Suprapubic skin (tissue), 4 donors: Measurements from ENCODE around the gene CMSS1. TPM values are rescaled to one million over a fixed set of nuclear protein-coding genes. Genes with fewer than 3 reads are reported as not detected.
A peak's percentile ranks its signal among the peaks of the same experiment; 100 is the strongest.

ENCODE experiments used
- DNase-seq, 2 donors: peaks; one replicate each; pipeline ENCODE4 v3.0.0-alpha.2; 2019; ENCODE audit warnings: low spot score in 2 of 2
- H3K27ac ChIP-seq: fragments of 200-600 bp; sonication (generic); one replicate; pipeline ENCODE4 v1.5.1; 2019
- H3K27me3 ChIP-seq: fragments of 200-600 bp; sonication (generic); one replicate; pipeline ENCODE4 v1.5.1; 2019
- H3K36me3 ChIP-seq: fragments of 200-600 bp; sonication (generic); one replicate; pipeline ENCODE4 v1.5.1; 2019
- H3K4me1 ChIP-seq: fragments of 200-600 bp; sonication (generic); one replicate; pipeline ENCODE4 v1.5.1; 2019
- H3K4me3 ChIP-seq: fragments of 200-600 bp; sonication (generic); one replicate; pipeline ENCODE4 v1.5.1; 2019; ENCODE audit warnings: mild to moderate bottlenecking
- H3K9me3 ChIP-seq: fragments of 200-600 bp; sonication (generic); one replicate; pipeline ENCODE4 v1.5.1; 2019
- EP300 ChIP-seq: sonication (generic); formaldehyde crosslinking; IDR thresholded peaks from one replicate; pipeline ENCODE4 v1.6.1; 2017; ENCODE audit warnings: antibody characterized with exemption
- POLR2A ChIP-seq, 2 donors: fragments of 450-650 bp; IDR thresholded peaks; one replicate each; pipeline ENCODE4 v1.6.1; 2017; ENCODE audit warnings: antibody characterized with exemption in 2 of 2, mild to moderate bottlenecking in 2 of 2, moderate library complexity in 2 of 2
- POLR2AphosphoS5 ChIP-seq, 3 donors: sonication (generic); formaldehyde crosslinking; IDR thresholded peaks; one replicate each; pipeline ENCODE4 v1.6.1; 2017; ENCODE audit warnings: antibody characterized with exemption in 3 of 3
- WGBS: methylation state at CpG from one replicate; pipeline ENCODE4 v1.1.5; 2018; 5-methylcytosine and 5-hydroxymethylcytosine counted together
- total RNA-seq, 4 donors: library from RNA; depleted of rRNA; stranded (reverse); fragments of >200 nt; gene quantifications; one replicate each; pipeline ENCODE4 v1.1.0, GENCODE V29; 2016
- TF ChIP-seq, protein P1 (sequence below), 2 donors: fragments of 200-600 bp in 1 of 2; fragments of 450-650 bp in 1 of 2; sonication (generic) in 1 of 2; IDR thresholded peaks; one replicate each; pipeline ENCODE4 v1.5.1; 2016 to 2019; ENCODE audit warnings: antibody characterized with exemption in 2 of 2, mild to moderate bottlenecking in 1 of 2, moderate library complexity in 1 of 2

Gene CMSS1
- total RNA-seq, 4 donors from 2014 or later: 13.2 to 17.1 (median 13.5) TPM

DNA sequence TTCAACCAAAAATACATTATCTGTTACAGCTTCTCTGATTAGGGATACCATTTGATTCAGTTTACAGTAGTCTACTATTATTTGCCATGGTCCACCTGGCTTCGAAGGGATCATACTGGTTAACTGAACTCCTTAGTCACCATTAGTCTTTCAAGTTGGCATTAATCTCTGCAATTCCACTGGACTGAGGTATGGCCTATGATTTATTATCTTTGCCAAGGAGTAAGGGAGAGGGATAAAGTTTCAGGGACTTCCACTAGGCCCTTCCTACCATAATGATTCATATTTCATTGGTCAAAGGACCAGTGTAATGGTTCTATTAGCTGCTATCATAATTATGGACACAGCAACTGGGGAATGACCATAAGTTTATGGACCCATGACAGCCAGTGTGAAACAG lies 7.3 kb upstream of the CMSS1 start:
- 96% methylated on average over 1 of the region's 1 CpG for WGBS
- no peak for TF ChIP-seq POLR2AphosphoS5 (IDR thresholded peaks at IDR 0.05)
- Histone ChIP-seq H3K27me3 (no peaks in the 10 kb centered on the region), H3K4me3 (no peak overlapping the region), H3K4me1 (no peaks in the 10 kb centered on the region), H3K36me3 (no peaks in the 10 kb centered on the region), H3K27ac (no peak overlapping the region), H3K9me3 (no peaks in the 10 kb centered on the region)
- no peak for DNase-seq

DNA sequence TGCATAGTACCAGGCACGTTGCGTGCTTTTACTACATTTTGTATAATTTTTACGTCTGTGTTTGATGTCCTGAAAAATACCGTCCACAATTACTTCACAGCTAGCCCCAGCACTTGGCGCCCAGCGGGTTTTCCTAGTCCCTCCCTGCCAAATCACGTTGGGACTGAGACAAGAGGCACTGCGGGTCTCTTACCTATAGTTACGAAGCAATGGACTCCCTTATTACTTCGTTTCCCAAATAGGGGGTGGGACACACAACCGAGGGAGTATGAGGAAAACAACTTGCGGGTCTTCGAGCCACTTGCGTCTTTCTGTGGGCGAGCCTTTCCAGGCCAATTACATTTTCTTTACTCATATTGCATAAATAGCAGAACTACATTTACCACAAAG lies 620 bp upstream of the CMSS1 start:
- Histone ChIP-seq H3K9me3 (no peaks in the 10 kb centered on the region), H3K27ac (peak overlapping the region; percentile 85), H3K27me3 (no peaks in the 10 kb centered on the region), H3K36me3 (no peaks in the 10 kb centered on the region), H3K4me1 (peaks cover 19% of the 10 kb centered on the region), H3K4me3 (peak overlapping the region; percentile 75)
- no peak for TF ChIP-seq POLR2A (IDR thresholded peaks at IDR 0.05)
- TF ChIP-seq, protein P1, sequence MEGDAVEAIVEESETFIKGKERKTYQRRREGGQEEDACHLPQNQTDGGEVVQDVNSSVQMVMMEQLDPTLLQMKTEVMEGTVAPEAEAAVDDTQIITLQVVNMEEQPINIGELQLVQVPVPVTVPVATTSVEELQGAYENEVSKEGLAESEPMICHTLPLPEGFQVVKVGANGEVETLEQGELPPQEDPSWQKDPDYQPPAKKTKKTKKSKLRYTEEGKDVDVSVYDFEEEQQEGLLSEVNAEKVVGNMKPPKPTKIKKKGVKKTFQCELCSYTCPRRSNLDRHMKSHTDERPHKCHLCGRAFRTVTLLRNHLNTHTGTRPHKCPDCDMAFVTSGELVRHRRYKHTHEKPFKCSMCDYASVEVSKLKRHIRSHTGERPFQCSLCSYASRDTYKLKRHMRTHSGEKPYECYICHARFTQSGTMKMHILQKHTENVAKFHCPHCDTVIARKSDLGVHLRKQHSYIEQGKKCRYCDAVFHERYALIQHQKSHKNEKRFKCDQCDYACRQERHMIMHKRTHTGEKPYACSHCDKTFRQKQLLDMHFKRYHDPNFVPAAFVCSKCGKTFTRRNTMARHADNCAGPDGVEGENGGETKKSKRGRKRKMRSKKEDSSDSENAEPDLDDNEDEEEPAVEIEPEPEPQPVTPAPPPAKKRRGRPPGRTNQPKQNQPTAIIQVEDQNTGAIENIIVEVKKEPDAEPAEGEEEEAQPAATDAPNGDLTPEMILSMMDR (IDR thresholded peaks at IDR 0.05): no peak
- 1% methylated on average over 15 of the region's 15 CpGs for WGBS
- DNase-seq: peak in 1 of 2 donors; percentile 72

DNA sequence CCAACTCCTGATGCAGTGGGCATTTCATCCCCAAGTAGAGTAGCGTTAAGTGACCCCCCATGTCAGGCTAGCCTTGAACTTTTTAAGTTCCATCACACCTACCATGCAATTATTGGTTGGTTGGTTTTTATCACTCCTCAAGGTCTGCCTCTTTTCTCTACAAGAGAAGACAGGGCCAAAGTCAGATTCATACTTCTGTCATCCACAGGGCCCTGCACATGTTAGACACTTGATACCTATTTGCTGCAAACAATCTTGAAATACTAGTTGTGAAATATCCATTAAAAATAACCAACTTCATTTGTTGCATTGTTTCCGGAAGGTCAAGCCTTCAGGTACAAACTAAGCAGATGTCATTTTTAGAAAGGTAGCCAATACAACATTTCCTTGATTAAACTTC lies 1.2 kb downstream of the CMSS1 start:
- no peaks in the 10 kb centered on the region for H3K27me3 ChIP-seq
- DNase-seq: no peak
- H3K4me3 ChIP-seq: peak overlapping the region; percentile 75
- H3K27ac ChIP-seq: no peak overlapping the region
- WGBS: 95% methylated on average over 2 of the region's 2 CpGs
- peaks cover 19% of the 10 kb centered on the region for H3K4me1 ChIP-seq
- no peaks in the 10 kb centered on the region for H3K9me3 ChIP-seq
- no peaks in the 10 kb centered on the region for H3K36me3 ChIP-seq
- TF ChIP-seq POLR2AphosphoS5 (IDR thresholded peaks at IDR 0.05) (no peak), POLR2A (IDR thresholded peaks at IDR 0.05) (no peak), EP300 (no peak)
- TF ChIP-seq, protein P1 (IDR thresholded peaks at IDR 0.05): no peak

DNA sequence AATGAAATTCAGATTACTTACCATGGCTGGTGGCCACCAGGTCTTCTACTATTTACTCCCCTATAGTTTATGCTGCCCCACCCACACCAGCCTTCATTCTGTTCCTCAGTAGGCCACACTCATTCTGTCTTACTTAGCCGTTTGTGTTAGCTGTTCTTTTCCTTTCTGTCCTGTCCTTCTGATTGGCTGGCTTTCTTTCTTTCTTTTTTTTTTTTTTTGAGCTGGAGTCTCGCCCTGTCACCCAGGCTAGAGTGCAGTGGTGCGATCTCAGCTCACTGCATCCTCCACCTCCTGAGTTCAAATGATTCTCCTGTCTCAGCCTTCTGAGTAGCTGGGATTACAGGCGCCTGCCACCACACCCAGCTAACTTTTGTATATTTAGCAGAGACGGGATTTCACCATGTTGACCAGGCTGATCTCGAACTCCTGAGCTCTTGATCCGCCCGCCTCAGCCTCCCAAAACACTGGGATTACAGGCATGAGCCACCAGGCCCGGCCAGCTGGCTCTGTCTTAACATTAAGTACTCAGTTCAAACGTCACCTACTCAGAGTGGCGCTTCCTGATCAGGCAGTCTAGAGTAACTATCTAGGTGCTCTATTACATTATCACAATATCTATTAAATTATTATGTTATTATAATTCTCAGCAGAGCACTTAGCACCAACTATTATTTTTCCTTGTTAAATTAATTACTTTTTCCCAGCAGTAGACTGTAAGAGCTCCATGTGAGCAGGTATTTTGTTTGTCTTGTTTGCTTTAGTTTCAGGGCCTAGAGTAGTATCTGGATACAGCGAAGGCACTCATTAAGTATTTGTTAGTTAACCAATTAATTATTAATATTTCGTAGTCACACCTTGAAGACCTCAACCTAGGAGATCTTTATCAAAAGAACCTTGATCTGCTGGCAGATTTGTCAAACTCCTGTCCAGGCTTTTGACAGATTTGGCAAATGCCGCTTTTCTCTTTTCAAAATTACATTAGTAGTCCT lies 6.4 kb downstream of the CMSS1 start:
- Histone ChIP-seq H3K27ac (no peak overlapping the region), H3K4me3 (no peak overlapping the region), H3K36me3 (no peaks in the 10 kb centered on the region), H3K9me3 (no peaks in the 10 kb centered on the region), H3K27me3 (no peaks in the 10 kb centered on the region), H3K4me1 (peaks cover 6% of the 10 kb centered on the region)
- 65% methylated on average over 14 of the region's 14 CpGs for WGBS
- no peak for DNase-seq
- TF ChIP-seq EP300 (no peak), POLR2A (IDR thresholded peaks at IDR 0.05) (no peak), POLR2AphosphoS5 (IDR thresholded peaks at IDR 0.05) (no peak)
- TF ChIP-seq, protein P1 (IDR thresholded peaks at IDR 0.05): no peak

DNA sequence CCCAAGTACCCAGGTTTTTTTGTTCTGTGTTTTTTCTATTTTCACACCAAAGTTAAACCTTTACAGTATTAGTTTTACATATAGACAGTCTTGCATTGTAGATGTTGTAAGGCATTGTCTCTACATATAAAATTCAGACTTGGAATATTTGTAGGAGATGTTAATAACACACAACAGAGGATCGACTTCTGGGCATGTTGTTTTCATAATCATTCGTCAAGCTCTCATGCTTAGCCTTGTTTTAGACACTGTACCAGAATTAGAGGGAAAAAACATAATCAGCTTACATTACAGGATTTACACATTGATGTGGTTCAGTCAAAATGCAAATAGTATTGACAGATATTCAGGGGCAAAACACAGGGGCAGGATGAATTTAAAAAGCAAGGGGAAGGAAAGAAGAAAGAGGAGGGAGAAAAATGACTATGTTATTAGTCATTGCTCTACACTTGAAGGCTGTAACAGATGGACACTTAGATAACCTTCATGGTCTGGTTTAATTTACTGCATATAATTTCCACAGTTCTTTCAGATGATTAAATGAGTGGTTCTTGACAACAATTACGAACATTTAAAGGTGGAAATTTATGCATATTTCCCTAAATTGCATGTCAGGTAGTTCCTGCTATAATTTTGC lies 7.5 kb downstream of the CMSS1 start:
- no peaks in the 10 kb centered on the region for H3K27me3 ChIP-seq
- H3K27ac ChIP-seq: no peak overlapping the region
- H3K9me3 ChIP-seq: no peaks in the 10 kb centered on the region
- H3K4me1 ChIP-seq: peaks cover 5% of the 10 kb centered on the region
- WGBS: 50% methylated on average over 3 of the region's 3 CpGs
- DNase-seq: no peak
- no peak for TF ChIP-seq POLR2A (IDR thresholded peaks at IDR 0.05)
- TF ChIP-seq, protein P1 (IDR thresholded peaks at IDR 0.05): no peak
- TF ChIP-seq POLR2AphosphoS5 (IDR thresholded peaks at IDR 0.05): no peak
- no peak for TF ChIP-seq EP300
- no peaks in the 10 kb centered on the region for H3K36me3 ChIP-seq
- no peak overlapping the region for H3K4me3 ChIP-seq
